GM18505 (cell line): Measurements from ENCODE around the gene CACNA1F.
A peak's percentile ranks its signal among the peaks of the same experiment; 100 is the strongest.

Source experiments
- ATAC-seq: cut with Tn5 transposase; IDR thresholded peaks from one replicate; pipeline ENCODE4 v1.9.1; 2021; ENCODE audit not compliant: unreplicated experiment
- POLR2A ChIP-seq: IDR thresholded peaks from 4 replicates; pipeline ENCODE4 v1.6.1; 2011; ENCODE audit warnings: borderline replicate concordance; ENCODE audit not compliant: insufficient read depth, insufficient read length; ENCODE audit errors: extremely low read depth

The CACNA1F gene

GRCh38 chrX:49161632-49162031 is 71.5 kb downstream of the CACNA1F start:
- no peak for ATAC-seq
- no peak for TF ChIP-seq POLR2A

GRCh38 chrX:49160908-49161307 is 72.2 kb downstream of the CACNA1F start:
- no peak for TF ChIP-seq POLR2A
- ATAC-seq = no peak

- ATAC-seq = no peak
These were observed 75.9 kb downstream of the CACNA1F start for GRCh38 chrX:49157194-49157593.

GRCh38 chrX:49155900-49156837 is 77.0 kb downstream of the CACNA1F start:
- ATAC-seq = peak; percentile 86
- TF ChIP-seq POLR2A = no peak

More at GRCh38 chrX:49157194-49157593, 75.9 kb downstream of the CACNA1F start:
- no peak for TF ChIP-seq POLR2A

GRCh38 chrX:49155243-49155899 is 77.8 kb downstream of the CACNA1F start:
- no peak for ATAC-seq
- no peak for TF ChIP-seq POLR2A
